ENCODE data around the gene PPFIA2. TPM values are rescaled to one million over a fixed set of nuclear protein-coding genes. Genes with fewer than 3 reads are reported as not detected.

Gene PPFIA2
- total RNA-seq, 1 donor from 2014 or later, result not detected

- no peaks in the 10 kb centered on the region for H3K36me3 Mint-ChIP-seq (ENCODE audit: low read depth, unreplicated experiment)
- no peaks in the 10 kb centered on the region for H3K9me3 Mint-ChIP-seq (ENCODE audit: unreplicated experiment)
- TF ChIP-seq CTCF (IDR thresholded peaks at IDR 0.05; ENCODE audit: unreplicated experiment), result no peak
Measured at GRCh38 chr12:81365284-81365683, 393.9 kb downstream of the PPFIA2 start.

GRCh38 chr12:81360916-81361315, 398.2 kb downstream of the PPFIA2 start:
- Mint-ChIP-seq H3K4me1 (ENCODE audit: unreplicated experiment) (no peaks in the 10 kb centered on the region), H3K27me3 (ENCODE audit: unreplicated experiment) (no peaks in the 10 kb centered on the region), H3K27ac (ENCODE audit: unreplicated experiment) (no peak overlapping the region), H3K36me3 (ENCODE audit: low read depth, unreplicated experiment) (no peaks in the 10 kb centered on the region), H3K4me3 (ENCODE audit: unreplicated experiment) (no peak overlapping the region), H3K9me3 (ENCODE audit: unreplicated experiment) (no peaks in the 10 kb centered on the region)
- TF ChIP-seq CTCF (IDR thresholded peaks at IDR 0.05; ENCODE audit: unreplicated experiment), result no peak
- no peak for DNase-seq (ENCODE audit: low spot score)

More at GRCh38 chr12:81365284-81365683, 393.9 kb downstream of the PPFIA2 start:
- H3K4me1 Mint-ChIP-seq (ENCODE audit: unreplicated experiment), result no peaks in the 10 kb centered on the region
- H3K27ac Mint-ChIP-seq (ENCODE audit: unreplicated experiment), result no peak overlapping the region
- no peaks in the 10 kb centered on the region for H3K27me3 Mint-ChIP-seq (ENCODE audit: unreplicated experiment)
- H3K4me3 Mint-ChIP-seq (ENCODE audit: unreplicated experiment), result no peak overlapping the region
- no peak for DNase-seq (ENCODE audit: low spot score)

- Mint-ChIP-seq H3K27ac (ENCODE audit: unreplicated experiment) (no peak overlapping the region), H3K36me3 (ENCODE audit: low read depth, unreplicated experiment) (no peaks in the 10 kb centered on the region), H3K4me3 (ENCODE audit: unreplicated experiment) (no peak overlapping the region), H3K4me1 (ENCODE audit: unreplicated experiment) (no peaks in the 10 kb centered on the region), H3K9me3 (ENCODE audit: unreplicated experiment) (no peaks in the 10 kb centered on the region), H3K27me3 (ENCODE audit: unreplicated experiment) (no peaks in the 10 kb centered on the region)
- DNase-seq (ENCODE audit: low spot score), result no peak
- no peak for TF ChIP-seq CTCF (IDR thresholded peaks at IDR 0.05; ENCODE audit: unreplicated experiment)
Measured at GRCh38 chr12:81359736-81360135, 399.4 kb downstream of the PPFIA2 start.

GRCh38 chr12:81354327-81354932, 404.7 kb downstream of the PPFIA2 start:
- TF ChIP-seq CTCF (IDR thresholded peaks at IDR 0.05; ENCODE audit: unreplicated experiment), result no peak
- no peak overlapping the region for H3K27ac Mint-ChIP-seq (ENCODE audit: unreplicated experiment)
- DNase-seq (ENCODE audit: low spot score), result no peak
- H3K4me1 Mint-ChIP-seq (ENCODE audit: unreplicated experiment), result no peaks in the 10 kb centered on the region
- no peaks in the 10 kb centered on the region for H3K27me3 Mint-ChIP-seq (ENCODE audit: unreplicated experiment)
- no peaks in the 10 kb centered on the region for H3K9me3 Mint-ChIP-seq (ENCODE audit: unreplicated experiment)
- H3K4me3 Mint-ChIP-seq (ENCODE audit: unreplicated experiment), result no peak overlapping the region
- H3K36me3 Mint-ChIP-seq (ENCODE audit: low read depth, unreplicated experiment), result no peaks in the 10 kb centered on the region

- H3K27me3 Mint-ChIP-seq (ENCODE audit: unreplicated experiment), result no peaks in the 10 kb centered on the region
- no peak for DNase-seq (ENCODE audit: low spot score)
- H3K4me1 Mint-ChIP-seq (ENCODE audit: unreplicated experiment), result no peaks in the 10 kb centered on the region
- no peaks in the 10 kb centered on the region for H3K36me3 Mint-ChIP-seq (ENCODE audit: low read depth, unreplicated experiment)
- TF ChIP-seq CTCF (IDR thresholded peaks at IDR 0.05; ENCODE audit: unreplicated experiment), result no peak
- H3K9me3 Mint-ChIP-seq (ENCODE audit: unreplicated experiment), result no peaks in the 10 kb centered on the region
- H3K27ac Mint-ChIP-seq (ENCODE audit: unreplicated experiment), result no peak overlapping the region
- H3K4me3 Mint-ChIP-seq (ENCODE audit: unreplicated experiment), result no peak overlapping the region
Measured at GRCh38 chr12:81350309-81350708, 408.8 kb downstream of the PPFIA2 start.

Measured in endothelial cell (in vitro differentiated cells).